ENCODE results near the gene DCLRE1C. TPM values are rescaled to one million over a fixed set of nuclear protein-coding genes. Genes with fewer than 3 reads are reported as not detected.
"Not testable (repeated sequence)": the region's sequence is repeated elsewhere in the genome, so short reads cannot be mapped to it uniquely, and the experiment has no call there.

The DCLRE1C gene
- total and polyA plus RNA-seq, 4 experiments from 2014 or later = 12.3 to 34.9 (median 27.9) TPM

DNA sequence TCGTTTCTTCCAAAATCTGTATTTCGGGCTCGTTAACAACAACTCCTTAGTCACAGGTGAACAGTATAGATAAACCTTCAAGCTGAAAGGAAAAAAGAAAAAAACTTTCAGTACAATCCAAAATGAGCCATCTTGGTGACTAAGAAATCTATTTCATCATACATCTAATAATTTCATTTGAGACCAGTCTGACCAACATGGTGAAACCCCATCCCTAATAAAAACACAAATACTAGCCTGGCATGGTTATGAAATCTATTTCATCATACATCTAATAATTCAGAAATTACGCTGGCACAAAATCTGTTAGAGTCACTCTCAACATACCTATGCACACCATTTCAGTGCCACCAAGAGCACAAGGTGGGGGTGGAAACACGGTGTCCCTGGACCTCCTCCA lies 8.8 kb downstream of the DCLRE1C start:
- CTCF ChIA-PET (ENCODE audit: partially characterized antibody) = interaction anchor here (0.9 kb wide), 1 partner anchor 36 kb away, joined by 3 read pairs; no protein-coding TSS in a partner anchor
- Histone ChIP-seq H3K36me3 (ENCODE audit: insufficient read depth, low read length) (peaks cover 31% of the 10 kb centered on the region), H3K4me1 (ENCODE audit: insufficient read depth, low read length) (peaks cover 6% of the 10 kb centered on the region), H3K27me3 (ENCODE audit: insufficient read depth, low read length) (no peaks in the 10 kb centered on the region), H3K27ac (ENCODE audit: low read depth, low read length) (no peak overlapping the region), H3K9me3 (ENCODE audit: control insufficient read depth in 1 of 2, low read length in 2 of 2) (no peaks in the 10 kb centered on the region), H3K4me3 (ENCODE audit: low read length in 2 of 2) (no peak overlapping the region)
- no peak for DNase-seq
- Mint-ChIP-seq H3K4me1 (peaks cover 9 to 23% (median 13%) of the 10 kb centered on the region in 4 donors), H3K9me3 (no peaks in the 10 kb centered on the region), H3K4me3 (no peak overlapping the region), H3K27ac (peak overlapping the region in 1 of 7 donors; percentile 35), H3K36me3 (peaks cover 32 to 46% of the 10 kb centered on the region in 2 donors), H3K27me3 (no peaks in the 10 kb centered on the region)
- POLR2A ChIA-PET (ENCODE audit: partially characterized antibody) = no interaction called here
- intact Hi-C loops (cut with micrococcal nuclease) = no loop called here

DNA sequence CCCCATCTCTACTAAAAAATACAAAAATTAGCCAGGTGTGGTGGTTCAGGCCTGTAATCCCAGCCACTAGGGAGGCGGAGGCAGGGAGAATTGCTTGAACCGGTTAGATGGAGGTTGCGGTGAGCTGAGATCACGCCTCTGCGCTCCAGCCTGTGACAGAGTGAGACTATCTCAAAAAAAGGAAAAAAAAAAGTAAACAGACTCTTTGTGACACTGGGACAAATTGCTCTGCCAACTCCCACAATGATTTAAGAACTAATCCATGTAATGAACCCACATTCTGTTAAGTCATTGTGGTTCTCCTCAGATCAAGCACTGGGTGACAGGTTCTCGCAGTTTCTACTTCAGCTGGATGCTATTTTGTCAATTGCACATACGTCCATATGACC lies 11.0 kb downstream of the DCLRE1C start:
- intact Hi-C loops (cut with micrococcal nuclease); H3K9me3 Mint-ChIP-seq; H3K4me3 Mint-ChIP-seq; H3K27me3 Mint-ChIP-seq; POLR2A ChIA-PET (ENCODE audit: partially characterized antibody); H3K27me3 ChIP-seq (ENCODE audit: insufficient read depth, low read length); DNase-seq; H3K4me1 ChIP-seq (ENCODE audit: insufficient read depth, low read length); H3K27ac ChIP-seq (ENCODE audit: low read depth, low read length); H3K4me3 ChIP-seq (ENCODE audit: low read length in 2 of 2); H3K27ac Mint-ChIP-seq; H3K9me3 ChIP-seq (ENCODE audit: control insufficient read depth in 1 of 2, low read length in 2 of 2): not testable (repeated sequence)
- peaks cover 5 to 14% (median 9%) of the 10 kb centered on the region in 4 donors for H3K4me1 Mint-ChIP-seq
- H3K36me3 ChIP-seq (ENCODE audit: insufficient read depth, low read length) = peaks cover 30% of the 10 kb centered on the region
- CTCF ChIA-PET (ENCODE audit: partially characterized antibody) = interaction anchor here (0.6 kb wide), 1 partner anchor 9 kb away, joined by 3 read pairs; no protein-coding TSS in a partner anchor
- peaks cover 30 to 41% of the 10 kb centered on the region in 2 donors for H3K36me3 Mint-ChIP-seq

DNA sequence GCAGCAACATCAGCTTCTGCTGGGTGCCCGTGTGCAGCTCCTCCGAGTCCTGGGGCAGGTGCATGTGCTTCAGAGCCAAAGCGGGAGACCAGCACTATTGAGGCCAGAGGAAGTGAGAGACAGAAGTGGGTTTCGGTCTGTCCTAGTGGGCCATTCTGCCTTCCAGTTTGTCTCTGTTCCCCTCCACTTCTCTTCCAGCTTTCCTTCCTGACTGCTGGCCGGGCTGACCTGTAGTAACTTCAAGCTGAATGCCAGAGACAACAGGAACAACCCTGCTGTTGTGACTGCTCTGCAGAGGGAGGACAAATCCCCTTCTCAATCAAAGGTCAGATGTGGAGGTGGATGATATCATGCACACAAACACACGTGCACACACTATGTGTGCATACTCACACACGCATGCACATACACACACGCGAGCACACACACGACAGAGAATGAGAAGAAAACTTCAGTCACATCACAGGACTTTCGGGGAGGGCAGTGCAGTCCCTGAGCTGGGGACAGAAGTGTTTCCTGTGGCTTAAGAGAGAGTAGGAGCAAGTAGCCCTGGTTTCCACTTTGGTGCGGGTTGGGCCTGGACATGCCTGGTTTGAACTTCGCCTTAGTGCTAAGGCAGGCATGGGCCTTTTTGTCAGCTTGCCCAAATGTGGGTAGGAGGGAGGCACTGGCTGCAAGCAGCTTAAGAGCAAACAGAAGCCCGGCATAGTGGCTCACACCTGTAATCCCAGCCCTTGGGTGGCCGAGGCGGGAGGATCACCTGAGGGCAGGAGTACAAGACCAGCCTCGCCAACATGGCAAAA lies 11.5 kb downstream of the DCLRE1C start:
- H3K4me3 ChIP-seq (ENCODE audit: low read length in 2 of 2); CTCF ChIA-PET (ENCODE audit: partially characterized antibody); intact Hi-C loops (cut with micrococcal nuclease); H3K27ac ChIP-seq (ENCODE audit: low read depth, low read length); H3K9me3 ChIP-seq (ENCODE audit: control insufficient read depth in 1 of 2, low read length in 2 of 2); POLR2A ChIA-PET (ENCODE audit: partially characterized antibody); H3K27me3 Mint-ChIP-seq; H3K27me3 ChIP-seq (ENCODE audit: insufficient read depth, low read length); H3K4me1 ChIP-seq (ENCODE audit: insufficient read depth, low read length); H3K9me3 Mint-ChIP-seq; DNase-seq: not testable (repeated sequence)
- peak overlapping the region in 3 of 8 donors; percentile 11 to 36 (median 17) for H3K4me3 Mint-ChIP-seq
- peaks cover 26% of the 10 kb centered on the region for H3K36me3 ChIP-seq (ENCODE audit: insufficient read depth, low read length)
- peaks cover 5 to 14% (median 9%) of the 10 kb centered on the region in 4 donors for H3K4me1 Mint-ChIP-seq
- peaks cover 31 to 41% of the 10 kb centered on the region in 2 donors for H3K36me3 Mint-ChIP-seq
- peak overlapping the region in 4 of 7 donors; percentile 36 to 75 (median 66) for H3K27ac Mint-ChIP-seq

DNA sequence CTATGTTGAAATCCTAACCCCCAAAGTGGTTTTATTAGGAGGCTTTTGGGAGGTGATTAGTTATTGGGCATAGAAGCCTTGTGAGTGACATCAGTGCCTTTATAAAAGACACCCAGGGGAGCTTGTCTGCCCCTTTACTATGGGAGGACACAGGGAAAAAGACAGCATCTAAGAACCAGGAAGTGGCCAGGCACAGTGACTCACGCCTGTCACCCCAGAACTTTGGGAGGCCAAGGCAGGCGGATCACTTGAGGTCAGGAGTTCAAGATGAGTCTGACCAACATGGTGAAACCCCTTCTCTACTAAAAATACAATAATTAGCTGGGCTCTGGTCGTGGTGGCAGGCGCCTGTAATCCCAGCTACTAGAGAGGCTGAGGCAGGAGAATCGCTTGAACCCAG lies 14.9 kb downstream of the DCLRE1C start:
- H3K27me3 Mint-ChIP-seq; H3K9me3 Mint-ChIP-seq; H3K4me3 ChIP-seq (ENCODE audit: low read length in 2 of 2); H3K4me1 ChIP-seq (ENCODE audit: insufficient read depth, low read length); intact Hi-C loops (cut with micrococcal nuclease); H3K27me3 ChIP-seq (ENCODE audit: insufficient read depth, low read length); H3K9me3 ChIP-seq (ENCODE audit: control insufficient read depth in 1 of 2, low read length in 2 of 2); POLR2A ChIA-PET (ENCODE audit: partially characterized antibody); H3K4me3 Mint-ChIP-seq; DNase-seq; H3K27ac ChIP-seq (ENCODE audit: low read depth, low read length): not testable (repeated sequence)
- Mint-ChIP-seq H3K4me1 (peaks cover 5 to 14% (median 6%) of the 10 kb centered on the region in 4 donors), H3K36me3 (peaks cover 22 to 41% of the 10 kb centered on the region in 2 donors), H3K27ac (peak overlapping the region in 2 of 7 donors; percentile 66 to 83)
- peaks cover 18% of the 10 kb centered on the region for H3K36me3 ChIP-seq (ENCODE audit: insufficient read depth, low read length)
- CTCF ChIA-PET (ENCODE audit: partially characterized antibody) = interaction anchor here (1.3 kb wide), 1 partner anchor 14 kb away, joined by 4 read pairs; no protein-coding TSS in a partner anchor

DNA sequence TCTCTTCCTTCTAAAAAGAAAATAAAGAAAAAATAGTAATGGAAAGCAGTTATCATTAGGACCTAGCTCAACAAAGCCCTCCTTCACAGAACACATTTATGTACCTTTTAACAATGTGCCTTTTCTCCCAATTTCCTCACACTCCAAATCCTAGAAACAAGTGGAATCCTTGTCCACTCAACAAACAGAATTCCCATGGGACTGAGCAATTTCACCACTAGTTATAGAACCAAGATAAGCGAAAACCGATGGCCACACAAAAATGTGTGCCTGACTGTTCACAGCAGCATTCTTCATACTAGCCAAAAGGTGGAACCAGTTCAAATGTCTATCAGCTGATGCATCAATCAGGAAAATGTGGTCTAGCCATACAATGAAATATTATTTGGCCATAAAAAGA lies 17.3 kb downstream of the DCLRE1C start:
- H3K4me3 ChIP-seq (ENCODE audit: low read length in 2 of 2) = no peak overlapping the region
- no peaks in the 10 kb centered on the region for H3K27me3 Mint-ChIP-seq
- H3K36me3 ChIP-seq (ENCODE audit: insufficient read depth, low read length) = peaks cover 32% of the 10 kb centered on the region
- intact Hi-C loops (cut with micrococcal nuclease) = no loop called here
- peaks cover 28 to 52% of the 10 kb centered on the region in 2 donors for H3K36me3 Mint-ChIP-seq
- H3K4me3 Mint-ChIP-seq = no peak overlapping the region
- H3K27ac ChIP-seq (ENCODE audit: low read depth, low read length) = no peak overlapping the region
- ChIA-PET CTCF (ENCODE audit: partially characterized antibody) (no interaction called here), POLR2A (ENCODE audit: partially characterized antibody) (no interaction called here)
- DNase-seq = no peak
- H3K9me3 Mint-ChIP-seq = no peaks in the 10 kb centered on the region
- no peak overlapping the region for H3K27ac Mint-ChIP-seq
- H3K27me3 ChIP-seq (ENCODE audit: insufficient read depth, low read length) = no peaks in the 10 kb centered on the region
- no peaks in the 10 kb centered on the region for H3K9me3 ChIP-seq (ENCODE audit: control insufficient read depth in 1 of 2, low read length in 2 of 2)
- H3K4me1 Mint-ChIP-seq = no peaks in the 10 kb centered on the region
- H3K4me1 ChIP-seq (ENCODE audit: insufficient read depth, low read length) = no peaks in the 10 kb centered on the region

DNA sequence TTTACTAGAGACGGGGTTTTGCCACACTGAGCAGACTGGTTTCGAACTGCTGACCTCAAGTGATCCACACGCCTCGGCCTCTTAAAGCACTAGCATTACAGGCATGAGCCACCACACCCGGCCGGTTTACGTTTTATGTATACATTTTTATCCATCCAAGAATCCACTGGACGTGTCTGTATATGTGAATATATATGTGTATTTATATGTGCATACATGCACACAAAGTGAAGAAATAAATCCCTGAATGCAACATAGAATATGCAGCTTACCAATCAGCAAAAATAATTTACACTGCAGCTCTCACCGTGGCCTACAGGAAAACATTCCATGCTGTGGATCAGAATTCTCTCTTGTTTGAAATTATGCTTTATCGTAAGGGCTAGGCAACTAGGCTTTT lies 23.3 kb downstream of the DCLRE1C start:
- POLR2A ChIA-PET (ENCODE audit: partially characterized antibody) = no interaction called here
- no peaks in the 10 kb centered on the region for H3K9me3 ChIP-seq (ENCODE audit: control insufficient read depth in 1 of 2, low read length in 2 of 2)
- intact Hi-C loops (cut with micrococcal nuclease) = no loop called here
- no peaks in the 10 kb centered on the region for H3K27me3 Mint-ChIP-seq
- no peak overlapping the region for H3K27ac ChIP-seq (ENCODE audit: low read depth, low read length)
- H3K36me3 Mint-ChIP-seq = peaks cover 33 to 66% of the 10 kb centered on the region in 2 donors
- H3K9me3 Mint-ChIP-seq = no peaks in the 10 kb centered on the region
- no peaks in the 10 kb centered on the region for H3K4me1 ChIP-seq (ENCODE audit: insufficient read depth, low read length)
- H3K4me3 ChIP-seq (ENCODE audit: low read length in 2 of 2) = no peak overlapping the region
- CTCF ChIA-PET (ENCODE audit: partially characterized antibody) = no interaction called here
- no peaks in the 10 kb centered on the region for H3K27me3 ChIP-seq (ENCODE audit: insufficient read depth, low read length)
- peaks cover 0 to 4% (median 1%) of the 10 kb centered on the region in 4 donors for H3K4me1 Mint-ChIP-seq
- DNase-seq = no peak
- no peak overlapping the region for H3K27ac Mint-ChIP-seq
- peaks cover 45% of the 10 kb centered on the region for H3K36me3 ChIP-seq (ENCODE audit: insufficient read depth, low read length)
- H3K4me3 Mint-ChIP-seq = no peak overlapping the region

DNA sequence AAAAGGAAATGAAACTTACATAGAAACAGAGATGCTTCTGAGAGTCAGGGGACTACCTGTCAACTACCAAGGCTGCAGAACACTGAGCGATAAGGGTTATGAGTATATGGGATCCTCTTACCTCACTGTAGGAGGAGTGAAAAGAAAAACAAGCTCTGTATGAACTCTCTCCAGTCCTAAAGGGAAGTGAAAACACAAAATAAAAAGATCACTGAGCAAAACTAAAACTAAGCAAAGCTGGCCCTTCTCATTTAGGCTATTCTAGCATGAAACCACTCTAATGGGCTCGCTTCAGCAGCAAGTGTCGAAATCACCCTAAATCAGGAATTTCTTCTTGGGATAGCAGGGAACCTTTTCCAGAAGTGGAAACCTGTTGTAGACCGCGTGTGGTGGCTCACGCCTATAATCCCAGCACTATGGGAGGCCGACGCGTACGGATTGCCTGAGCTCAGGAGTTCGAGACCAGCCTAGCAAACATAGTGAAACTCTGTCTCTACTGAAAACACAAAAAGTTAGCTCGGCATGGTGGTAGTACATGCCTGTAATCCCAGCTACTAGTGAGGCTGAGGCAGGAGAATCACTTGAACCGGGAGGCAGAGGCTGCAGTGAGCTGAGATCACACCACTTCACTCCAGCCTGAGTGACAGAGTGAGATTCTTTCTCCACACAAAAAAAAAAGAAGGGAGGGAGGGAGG lies 27.0 kb downstream of the DCLRE1C start:
- Mint-ChIP-seq H3K4me1 (peaks cover 0 to 4% (median 1%) of the 10 kb centered on the region in 4 donors), H3K36me3 (peaks cover 38 to 70% of the 10 kb centered on the region in 2 donors), H3K9me3 (no peaks in the 10 kb centered on the region), H3K27me3 (no peaks in the 10 kb centered on the region), H3K27ac (peak overlapping the region in 2 of 7 donors; percentile 25 to 66), H3K4me3 (no peak overlapping the region)
- intact Hi-C loops (cut with micrococcal nuclease) = no loop called here
- POLR2A ChIA-PET (ENCODE audit: partially characterized antibody) = no interaction called here
- no peaks in the 10 kb centered on the region for H3K27me3 ChIP-seq (ENCODE audit: insufficient read depth, low read length)
- DNase-seq = no peak
- H3K9me3 ChIP-seq (ENCODE audit: control insufficient read depth in 1 of 2, low read length in 2 of 2) = no peaks in the 10 kb centered on the region
- no peaks in the 10 kb centered on the region for H3K4me1 ChIP-seq (ENCODE audit: insufficient read depth, low read length)
- H3K36me3 ChIP-seq (ENCODE audit: insufficient read depth, low read length) = peaks cover 46% of the 10 kb centered on the region
- no peak overlapping the region for H3K27ac ChIP-seq (ENCODE audit: low read depth, low read length)
- CTCF ChIA-PET (ENCODE audit: partially characterized antibody) = no interaction called here
- no peak overlapping the region for H3K4me3 ChIP-seq (ENCODE audit: low read length in 2 of 2)
